Liver (tissue), 9 donors: ENCODE data around the gene TFB1M. TPM values are rescaled to one million over a fixed set of nuclear protein-coding genes. Genes with fewer than 3 reads are reported as not detected.
"Not testable (repeated sequence)": the region's sequence is repeated elsewhere in the genome, so short reads cannot be mapped to it uniquely, and the experiment has no call there.

Source experiments
- DNase-seq: peaks from one replicate; pipeline ENCODE4 v3.0.0-alpha.2; 2017; ENCODE audit warnings: low spot score
- H3K27ac ChIP-seq, 2 donors: one replicate each; pipeline ENCODE4 v1.7.0; 2013; ENCODE audit warnings: inconsistent platforms in 2 of 2, low read length in 2 of 2, control low read depth in 1 of 2, low read depth in 1 of 2, mild to moderate bottlenecking in 1 of 2
- H3K27me3 ChIP-seq, 4 donors: one replicate each; pipeline versions ENCODE4 v1.6.1 to v1.7.0; 2013; ENCODE audit warnings: low read length in 3 of 4, inconsistent platforms in 1 of 4, mild to moderate bottlenecking in 1 of 4, moderate library complexity in 1 of 4; ENCODE audit not compliant: control insufficient read depth in 4 of 4, insufficient read depth in 4 of 4
- H3K36me3 ChIP-seq, 4 donors: one replicate each; pipeline versions ENCODE4 v1.6.1 to v1.7.0; 2013; ENCODE audit warnings: low read length in 3 of 4, mild to moderate bottlenecking in 3 of 4, low read depth in 1 of 4, moderate library complexity in 1 of 4; ENCODE audit not compliant: control insufficient read depth in 4 of 4, insufficient read depth in 3 of 4
- H3K4me1 ChIP-seq, 4 donors: one replicate each; pipeline versions ENCODE4 v1.6.1 to v1.7.0; 2013; ENCODE audit warnings: low read length in 3 of 4, mild to moderate bottlenecking in 3 of 4, moderate library complexity in 1 of 4; ENCODE audit not compliant: control insufficient read depth in 4 of 4, insufficient read depth in 4 of 4
- H3K4me3 ChIP-seq, 3 donors: one replicate each; pipeline versions ENCODE4 v1.6.1 to v1.7.0; 2013; ENCODE audit warnings: low read length in 3 of 3, control low read depth in 1 of 3, low read depth in 1 of 3, mild to moderate bottlenecking in 1 of 3
- H3K9ac ChIP-seq, 2 donors: one replicate each; pipeline ENCODE4 v1.7.0; 2013; ENCODE audit warnings: low read length in 2 of 2, mild to moderate bottlenecking in 2 of 2, moderate library complexity in 2 of 2, control low read depth in 1 of 2, low read depth in 1 of 2
- H3K9me3 ChIP-seq, 4 donors: one replicate each; pipeline versions ENCODE4 v1.6.1 to v1.7.0; 2013; ENCODE audit warnings: low read length in 3 of 4; ENCODE audit not compliant: control insufficient read depth in 4 of 4
- ATF3 ChIP-seq: IDR thresholded peaks from 2 replicates; pipeline ENCODE4 v1.6.1; 2016; ENCODE audit warnings: antibody characterized with exemption
- EGR1 ChIP-seq, 2 donors: IDR thresholded peaks; 2 replicates each; pipeline ENCODE4 v1.6.1; 2016 to 2018; ENCODE audit warnings: antibody characterized with exemption in 2 of 2, low read depth in 2 of 2
- FOXA1 ChIP-seq: IDR thresholded peaks from 2 replicates; pipeline ENCODE4 v1.6.1; 2016; ENCODE audit warnings: antibody characterized with exemption
- FOXA2 ChIP-seq: IDR thresholded peaks from 2 replicates; pipeline ENCODE4 v1.6.1; 2016; ENCODE audit warnings: antibody characterized with exemption
- GABPA ChIP-seq, 2 donors: IDR thresholded peaks in 1 of 2; conservative IDR thresholded peaks in 1 of 2; 2 replicates each; pipeline ENCODE4 v1.6.1; 2016; ENCODE audit warnings: antibody characterized with exemption in 2 of 2, mild to moderate bottlenecking in 1 of 2, moderate library complexity in 1 of 2
- HNF4A ChIP-seq, 2 donors: conservative IDR thresholded peaks; 2 replicates each; pipeline ENCODE4 v1.6.1; 2016; ENCODE audit warnings: antibody characterized with exemption in 2 of 2, mild to moderate bottlenecking in 2 of 2
- HNF4G ChIP-seq: IDR thresholded peaks from 2 replicates; pipeline ENCODE4 v1.6.1; 2016; ENCODE audit warnings: antibody characterized with exemption
- JUND ChIP-seq, 2 donors: IDR thresholded peaks; 2 replicates each; pipeline ENCODE4 v1.6.1; 2016; ENCODE audit warnings: antibody characterized with exemption in 2 of 2
- MAX ChIP-seq: IDR thresholded peaks from 2 replicates; pipeline ENCODE4 v1.6.1; 2016; ENCODE audit warnings: antibody characterized with exemption
- NR2F2 ChIP-seq: IDR thresholded peaks from 2 replicates; pipeline ENCODE4 v1.6.1; 2016; ENCODE audit warnings: antibody characterized with exemption
- RAD21 ChIP-seq, 2 donors: IDR thresholded peaks; 2 replicates each; pipeline ENCODE4 v1.6.1; 2016; ENCODE audit warnings: antibody characterized with exemption in 2 of 2, mild to moderate bottlenecking in 2 of 2
- REST ChIP-seq: IDR thresholded peaks from 2 replicates; pipeline ENCODE4 v1.6.1; 2016; ENCODE audit warnings: antibody characterized with exemption, mild to moderate bottlenecking
- RXRA ChIP-seq, 2 donors: IDR thresholded peaks; 2 replicates each; pipeline ENCODE4 v1.6.1; 2017 to 2018; ENCODE audit warnings: antibody characterized with exemption in 2 of 2, mild to moderate bottlenecking in 1 of 2
- SP1 ChIP-seq: IDR thresholded peaks from 2 replicates; pipeline ENCODE4 v1.6.1; 2018; ENCODE audit warnings: antibody characterized with exemption, mild to moderate bottlenecking
- TAF1 ChIP-seq: conservative IDR thresholded peaks from 2 replicates; pipeline ENCODE4 v1.6.1; 2016; ENCODE audit warnings: antibody characterized with exemption, mild to moderate bottlenecking
- YY1 ChIP-seq: IDR thresholded peaks from 2 replicates; pipeline ENCODE4 v1.6.1; 2016; ENCODE audit warnings: antibody characterized with exemption, mild to moderate bottlenecking
- ZBTB33 ChIP-seq: IDR thresholded peaks from 2 replicates; pipeline ENCODE4 v1.6.1; 2016; ENCODE audit warnings: antibody characterized with exemption
- WGBS: extraction: QIAGEN DNeasy Blood & Tissue Kit; methylation state at CpG from one replicate; pipeline ENCODE4 v1.1.7; 2013; 5-methylcytosine and 5-hydroxymethylcytosine counted together
- polyA plus RNA-seq, 2 donors: library from polyadenylated mRNA; stranded (reverse) in 1 of 2; unstranded in 1 of 2; fragments of 200-250 nt in 1 of 2; fragments of >200 nt in 1 of 2; fragmentation: Nextera tagmentation in 1 of 2; extraction: Ambion mirVana in 1 of 2; gene quantifications; one replicate each; pipeline versions ENCODE4 v1.2.1 to v1.2.3, GENCODE V29; 2013 to 2015
- total RNA-seq, 2 donors: library from RNA; depleted of rRNA; stranded (reverse); fragments of >200 nt; gene quantifications; one replicate each; pipeline ENCODE4 v1.2.3, GENCODE V29; 2014
- donor health status: healthy.
- donor health status: healthy.
- donor health status: healthy.
- donor health status: healthy.
- donor health status: healthy.

The TFB1M gene
- total and polyA plus RNA-seq, 4 donors, result 9.2 to 17.0 (median 12.6) TPM

GRCh38 chr6:155221086-155221485 is 93.2 kb downstream of the TFB1M start (continued):
- TF ChIP-seq ATF3, result no peak
- TF ChIP-seq HNF4G, result no peak
- TF ChIP-seq SP1, result no peak
- no peak for TF ChIP-seq FOXA1
- TF ChIP-seq RAD21 (IDR thresholded peaks at IDR 0.05), result no peak

GRCh38 chr6:155219858-155220301 is 94.4 kb downstream of the TFB1M start:
- no peaks in the 10 kb centered on the region for H3K9me3 ChIP-seq
- no peak overlapping the region for H3K4me3 ChIP-seq
- peaks cover 0 to 6% (median 0%) of the 10 kb centered on the region in 4 donors for H3K27me3 ChIP-seq
- H3K4me1 ChIP-seq, result no peaks in the 10 kb centered on the region
- TF ChIP-seq YY1, result no peak
- TF ChIP-seq RXRA (IDR thresholded peaks at IDR 0.05), result no peak
- no peak for TF ChIP-seq FOXA1
- TF ChIP-seq JUND (IDR thresholded peaks at IDR 0.05), result no peak
- no peak for TF ChIP-seq NR2F2
- no peak for TF ChIP-seq MAX
- TF ChIP-seq GABPA (IDR thresholded peaks at IDR 0.05 in 1 of 2, conservative IDR thresholded peaks at IDR 0.05 in 1 of 2), result no peak
- no peak for TF ChIP-seq ZBTB33
- H3K27ac ChIP-seq, result no peak overlapping the region
- H3K36me3 ChIP-seq, result no peaks in the 10 kb centered on the region
- DNase-seq, result no peak
- H3K9ac ChIP-seq, result no peak overlapping the region
- 91% methylated on average over 5 of the region's 5 CpGs for WGBS

- 86% methylated on average over 7 of the region's 7 CpGs for WGBS
- TF ChIP-seq TAF1 (no peak), GABPA (IDR thresholded peaks at IDR 0.05 in 1 of 2, conservative IDR thresholded peaks at IDR 0.05 in 1 of 2) (no peak), HNF4A (conservative IDR thresholded peaks at IDR 0.05) (no peak), ZBTB33 (no peak), ATF3 (no peak), RXRA (IDR thresholded peaks at IDR 0.05) (no peak), RAD21 (IDR thresholded peaks at IDR 0.05) (no peak), FOXA2 (no peak), HNF4G (no peak), REST (no peak), EGR1 (IDR thresholded peaks at IDR 0.05; ENCODE audit: low read depth in 2 of 2) (no peak), SP1 (no peak), FOXA1 (no peak), MAX (no peak)
- no peak for DNase-seq
- Histone ChIP-seq H3K4me3 (no peak overlapping the region), H3K27me3 (peaks cover 0 to 6% (median 0%) of the 10 kb centered on the region in 4 donors), H3K4me1 (no peaks in the 10 kb centered on the region), H3K9me3 (no peaks in the 10 kb centered on the region), H3K9ac (no peak overlapping the region), H3K36me3 (no peaks in the 10 kb centered on the region), H3K27ac (no peak overlapping the region)
Measured at GRCh38 chr6:155219299-155219698, 95.0 kb downstream of the TFB1M start.

GRCh38 chr6:155218711-155219110 is 95.6 kb downstream of the TFB1M start:
- not testable (repeated sequence) for DNase-seq, H3K9me3 ChIP-seq, H3K27me3 ChIP-seq, H3K36me3 ChIP-seq, H3K4me1 ChIP-seq, H3K4me3 ChIP-seq, H3K27ac ChIP-seq, H3K9ac ChIP-seq
- 93% methylated on average over 20 of the region's 20 CpGs for WGBS
